ENCODE results near the gene RNF187. TPM values are rescaled to one million over a fixed set of nuclear protein-coding genes. Genes with fewer than 3 reads are reported as not detected.
"Not testable (repeated sequence)": the region's sequence is repeated elsewhere in the genome, so short reads cannot be mapped to it uniquely, and the experiment has no call there.

Gene RNF187
- total RNA-seq, 1 donor from 2014 or later, result 104 TPM

- peak; percentile 69 for DNase-seq (ENCODE audit: low spot score)
Measured at GRCh38 chr1:228459091-228459993, 27.8 kb upstream of the RNF187 start.

- DNase-seq (ENCODE audit: low spot score), result no peak
Measured at GRCh38 chr1:228460821-228461220, 26.4 kb upstream of the RNF187 start.

- DNase-seq (ENCODE audit: low spot score), result no peak
Measured at GRCh38 chr1:228462560-228462959, 24.6 kb upstream of the RNF187 start.

GRCh38 chr1:228463009-228463558 is 24.1 kb upstream of the RNF187 start:
- no peak for DNase-seq (ENCODE audit: low spot score)

GRCh38 chr1:228463559-228464455 is 23.4 kb upstream of the RNF187 start:
- no peak for DNase-seq (ENCODE audit: low spot score)

GRCh38 chr1:228464487-228464983 is 22.6 kb upstream of the RNF187 start:
- DNase-seq (ENCODE audit: low spot score), result peak; percentile 79

GRCh38 chr1:228465141-228465540 is 22.0 kb upstream of the RNF187 start:
- no peak for DNase-seq (ENCODE audit: low spot score)

GRCh38 chr1:228465571-228466146 is 21.5 kb upstream of the RNF187 start:
- DNase-seq (ENCODE audit: low spot score), result no peak

- not testable (repeated sequence) for DNase-seq (ENCODE audit: low spot score)
Measured at GRCh38 chr1:228468188-228468587, 19.0 kb upstream of the RNF187 start.

- no peak for DNase-seq (ENCODE audit: low spot score)
Measured at GRCh38 chr1:228469413-228470162, 17.6 kb upstream of the RNF187 start.

GRCh38 chr1:228471154-228471761 is 15.9 kb upstream of the RNF187 start:
- DNase-seq (ENCODE audit: low spot score), result no peak

- no peak for DNase-seq (ENCODE audit: low spot score)
Measured at GRCh38 chr1:228471762-228472398, 15.3 kb upstream of the RNF187 start.

GRCh38 chr1:228472655-228473054 is 14.5 kb upstream of the RNF187 start:
- no peak for DNase-seq (ENCODE audit: low spot score)

GRCh38 chr1:228474507-228474906 is 12.7 kb upstream of the RNF187 start:
- DNase-seq (ENCODE audit: low spot score), result no peak

GRCh38 chr1:228475812-228476211 is 11.4 kb upstream of the RNF187 start:
- no peak for DNase-seq (ENCODE audit: low spot score)

- no peak for DNase-seq (ENCODE audit: low spot score)
Measured at GRCh38 chr1:228477263-228477662, 9.9 kb upstream of the RNF187 start.

GRCh38 chr1:228478326-228478725 is 8.9 kb upstream of the RNF187 start:
- no peak for DNase-seq (ENCODE audit: low spot score)

- DNase-seq (ENCODE audit: low spot score), result no peak
Measured at GRCh38 chr1:228478912-228479711, 8.1 kb upstream of the RNF187 start.

- DNase-seq (ENCODE audit: low spot score), result no peak
Measured at GRCh38 chr1:228483789-228484188, 3.4 kb upstream of the RNF187 start.

Data from ureter (tissue), 1 donor.